Liver (tissue), 9 donors: ENCODE data around the gene SLAIN2. TPM values are rescaled to one million over a fixed set of nuclear protein-coding genes. Genes with fewer than 3 reads are reported as not detected.
A peak's percentile ranks its signal among the peaks of the same experiment; 100 is the strongest.

ENCODE experiments used
- DNase-seq: peaks from one replicate; pipeline ENCODE4 v3.0.0-alpha.2; 2017; ENCODE audit warnings: low spot score
- H3K27ac ChIP-seq, 2 donors: one replicate each; pipeline ENCODE4 v1.7.0; 2013; ENCODE audit warnings: inconsistent platforms in 2 of 2, low read length in 2 of 2, control low read depth in 1 of 2, low read depth in 1 of 2, mild to moderate bottlenecking in 1 of 2
- H3K27me3 ChIP-seq, 4 donors: one replicate each; pipeline versions ENCODE4 v1.6.1 to v1.7.0; 2013; ENCODE audit warnings: low read length in 3 of 4, inconsistent platforms in 1 of 4, mild to moderate bottlenecking in 1 of 4, moderate library complexity in 1 of 4; ENCODE audit not compliant: control insufficient read depth in 4 of 4, insufficient read depth in 4 of 4
- H3K36me3 ChIP-seq, 4 donors: one replicate each; pipeline versions ENCODE4 v1.6.1 to v1.7.0; 2013; ENCODE audit warnings: low read length in 3 of 4, mild to moderate bottlenecking in 3 of 4, low read depth in 1 of 4, moderate library complexity in 1 of 4; ENCODE audit not compliant: control insufficient read depth in 4 of 4, insufficient read depth in 3 of 4
- H3K4me1 ChIP-seq, 4 donors: one replicate each; pipeline versions ENCODE4 v1.6.1 to v1.7.0; 2013; ENCODE audit warnings: low read length in 3 of 4, mild to moderate bottlenecking in 3 of 4, moderate library complexity in 1 of 4; ENCODE audit not compliant: control insufficient read depth in 4 of 4, insufficient read depth in 4 of 4
- H3K4me3 ChIP-seq, 3 donors: one replicate each; pipeline versions ENCODE4 v1.6.1 to v1.7.0; 2013; ENCODE audit warnings: low read length in 3 of 3, control low read depth in 1 of 3, low read depth in 1 of 3, mild to moderate bottlenecking in 1 of 3
- H3K9ac ChIP-seq, 2 donors: one replicate each; pipeline ENCODE4 v1.7.0; 2013; ENCODE audit warnings: low read length in 2 of 2, mild to moderate bottlenecking in 2 of 2, moderate library complexity in 2 of 2, control low read depth in 1 of 2, low read depth in 1 of 2
- H3K9me3 ChIP-seq, 4 donors: one replicate each; pipeline versions ENCODE4 v1.6.1 to v1.7.0; 2013; ENCODE audit warnings: low read length in 3 of 4; ENCODE audit not compliant: control insufficient read depth in 4 of 4
- EGR1 ChIP-seq, 2 donors: IDR thresholded peaks; 2 replicates each; pipeline ENCODE4 v1.6.1; 2016 to 2018; ENCODE audit warnings: antibody characterized with exemption in 2 of 2, low read depth in 2 of 2
- GABPA ChIP-seq, 2 donors: IDR thresholded peaks in 1 of 2; conservative IDR thresholded peaks in 1 of 2; 2 replicates each; pipeline ENCODE4 v1.6.1; 2016; ENCODE audit warnings: antibody characterized with exemption in 2 of 2, mild to moderate bottlenecking in 1 of 2, moderate library complexity in 1 of 2
- HNF4A ChIP-seq, 2 donors: conservative IDR thresholded peaks; 2 replicates each; pipeline ENCODE4 v1.6.1; 2016; ENCODE audit warnings: antibody characterized with exemption in 2 of 2, mild to moderate bottlenecking in 2 of 2
- JUND ChIP-seq, 2 donors: IDR thresholded peaks; 2 replicates each; pipeline ENCODE4 v1.6.1; 2016; ENCODE audit warnings: antibody characterized with exemption in 2 of 2
- RAD21 ChIP-seq, 2 donors: IDR thresholded peaks; 2 replicates each; pipeline ENCODE4 v1.6.1; 2016; ENCODE audit warnings: antibody characterized with exemption in 2 of 2, mild to moderate bottlenecking in 2 of 2
- RXRA ChIP-seq, 2 donors: IDR thresholded peaks; 2 replicates each; pipeline ENCODE4 v1.6.1; 2017 to 2018; ENCODE audit warnings: antibody characterized with exemption in 2 of 2, mild to moderate bottlenecking in 1 of 2
- SP1 ChIP-seq: IDR thresholded peaks from 2 replicates; pipeline ENCODE4 v1.6.1; 2018; ENCODE audit warnings: antibody characterized with exemption, mild to moderate bottlenecking
- TAF1 ChIP-seq: conservative IDR thresholded peaks from 2 replicates; pipeline ENCODE4 v1.6.1; 2016; ENCODE audit warnings: antibody characterized with exemption, mild to moderate bottlenecking
- WGBS: extraction: QIAGEN DNeasy Blood & Tissue Kit; methylation state at CpG from one replicate; pipeline ENCODE4 v1.1.7; 2013; 5-methylcytosine and 5-hydroxymethylcytosine counted together
- polyA plus RNA-seq, 2 donors: library from polyadenylated mRNA; stranded (reverse) in 1 of 2; unstranded in 1 of 2; fragments of 200-250 nt in 1 of 2; fragments of >200 nt in 1 of 2; fragmentation: Nextera tagmentation in 1 of 2; extraction: Ambion mirVana in 1 of 2; gene quantifications; one replicate each; pipeline versions ENCODE4 v1.2.1 to v1.2.3, GENCODE V29; 2013 to 2015
- total RNA-seq, 2 donors: library from RNA; depleted of rRNA; stranded (reverse); fragments of >200 nt; gene quantifications; one replicate each; pipeline ENCODE4 v1.2.3, GENCODE V29; 2014
- TF ChIP-seq, protein P1 (sequence below): IDR thresholded peaks from 2 replicates; pipeline ENCODE4 v1.6.1; 2016; ENCODE audit warnings: antibody characterized with exemption
- TF ChIP-seq, protein P2 (sequence below): IDR thresholded peaks from 2 replicates; pipeline ENCODE4 v1.6.1; 2016; ENCODE audit warnings: antibody characterized with exemption
- TF ChIP-seq, protein P3 (sequence below): IDR thresholded peaks from 2 replicates; pipeline ENCODE4 v1.6.1; 2016; ENCODE audit warnings: antibody characterized with exemption, mild to moderate bottlenecking
- TF ChIP-seq, protein P4 (sequence below): fragments of 150-350 bp; IDR thresholded peaks from 2 replicates; pipeline ENCODE4 v1.5.1; 2017; ENCODE audit warnings: improper control_type of control experiment, low read depth, low read length; ENCODE audit not compliant: missing input control
- TF ChIP-seq, protein P5 (sequence below): IDR thresholded peaks from 2 replicates; pipeline ENCODE4 v1.6.1; 2016; ENCODE audit warnings: antibody characterized with exemption
- donor health status: healthy.
- donor health status: healthy.
- donor health status: healthy.
- donor health status: healthy.
- donor health status: healthy.

Gene SLAIN2
- total and polyA plus RNA-seq, 4 donors = 12.1 to 32.5 (median 16.6) TPM

DNA sequence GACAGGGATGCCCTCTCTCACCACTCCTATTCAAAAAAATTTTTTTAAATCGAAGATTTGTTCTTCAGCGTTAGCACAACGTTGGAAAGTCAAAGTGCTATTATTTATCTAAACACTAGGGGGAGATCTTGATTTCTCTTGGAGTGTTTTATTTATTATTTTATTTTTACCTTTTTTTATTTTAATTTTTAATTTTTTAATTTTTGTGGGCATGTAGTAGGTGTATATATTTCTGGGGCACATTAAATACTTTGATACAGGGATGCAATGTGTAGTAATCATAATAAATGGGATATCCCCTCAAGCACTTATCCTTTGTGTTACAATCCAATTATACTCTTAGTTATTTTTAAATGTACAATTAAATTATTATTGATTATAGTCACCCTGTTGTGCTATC lies 104.4 kb downstream of the SLAIN2 start:
- H3K36me3 ChIP-seq = no peaks in the 10 kb centered on the region
- H3K4me3 ChIP-seq = no peak overlapping the region
- no peak overlapping the region for H3K27ac ChIP-seq
- H3K27me3 ChIP-seq = no peaks in the 10 kb centered on the region
- no peaks in the 10 kb centered on the region for H3K9me3 ChIP-seq
- TF ChIP-seq HNF4A (conservative IDR thresholded peaks at IDR 0.05) (no peak), RAD21 (IDR thresholded peaks at IDR 0.05) (peak; percentile 59 to 60), JUND (IDR thresholded peaks at IDR 0.05) (no peak), EGR1 (IDR thresholded peaks at IDR 0.05; ENCODE audit: low read depth in 2 of 2) (no peak), RXRA (IDR thresholded peaks at IDR 0.05) (no peak), SP1 (no peak), TAF1 (no peak)
- TF ChIP-seq, protein P1, sequence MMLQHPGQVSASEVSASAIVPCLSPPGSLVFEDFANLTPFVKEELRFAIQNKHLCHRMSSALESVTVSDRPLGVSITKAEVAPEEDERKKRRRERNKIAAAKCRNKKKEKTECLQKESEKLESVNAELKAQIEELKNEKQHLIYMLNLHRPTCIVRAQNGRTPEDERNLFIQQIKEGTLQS = no peak
- TF ChIP-seq, protein P2, sequence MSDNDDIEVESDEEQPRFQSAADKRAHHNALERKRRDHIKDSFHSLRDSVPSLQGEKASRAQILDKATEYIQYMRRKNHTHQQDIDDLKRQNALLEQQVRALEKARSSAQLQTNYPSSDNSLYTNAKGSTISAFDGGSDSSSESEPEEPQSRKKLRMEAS = no peak
- TF ChIP-seq, protein P3, sequence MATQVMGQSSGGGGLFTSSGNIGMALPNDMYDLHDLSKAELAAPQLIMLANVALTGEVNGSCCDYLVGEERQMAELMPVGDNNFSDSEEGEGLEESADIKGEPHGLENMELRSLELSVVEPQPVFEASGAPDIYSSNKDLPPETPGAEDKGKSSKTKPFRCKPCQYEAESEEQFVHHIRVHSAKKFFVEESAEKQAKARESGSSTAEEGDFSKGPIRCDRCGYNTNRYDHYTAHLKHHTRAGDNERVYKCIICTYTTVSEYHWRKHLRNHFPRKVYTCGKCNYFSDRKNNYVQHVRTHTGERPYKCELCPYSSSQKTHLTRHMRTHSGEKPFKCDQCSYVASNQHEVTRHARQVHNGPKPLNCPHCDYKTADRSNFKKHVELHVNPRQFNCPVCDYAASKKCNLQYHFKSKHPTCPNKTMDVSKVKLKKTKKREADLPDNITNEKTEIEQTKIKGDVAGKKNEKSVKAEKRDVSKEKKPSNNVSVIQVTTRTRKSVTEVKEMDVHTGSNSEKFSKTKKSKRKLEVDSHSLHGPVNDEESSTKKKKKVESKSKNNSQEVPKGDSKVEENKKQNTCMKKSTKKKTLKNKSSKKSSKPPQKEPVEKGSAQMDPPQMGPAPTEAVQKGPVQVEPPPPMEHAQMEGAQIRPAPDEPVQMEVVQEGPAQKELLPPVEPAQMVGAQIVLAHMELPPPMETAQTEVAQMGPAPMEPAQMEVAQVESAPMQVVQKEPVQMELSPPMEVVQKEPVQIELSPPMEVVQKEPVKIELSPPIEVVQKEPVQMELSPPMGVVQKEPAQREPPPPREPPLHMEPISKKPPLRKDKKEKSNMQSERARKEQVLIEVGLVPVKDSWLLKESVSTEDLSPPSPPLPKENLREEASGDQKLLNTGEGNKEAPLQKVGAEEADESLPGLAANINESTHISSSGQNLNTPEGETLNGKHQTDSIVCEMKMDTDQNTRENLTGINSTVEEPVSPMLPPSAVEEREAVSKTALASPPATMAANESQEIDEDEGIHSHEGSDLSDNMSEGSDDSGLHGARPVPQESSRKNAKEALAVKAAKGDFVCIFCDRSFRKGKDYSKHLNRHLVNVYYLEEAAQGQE = no peak
- TF ChIP-seq, protein P4, sequence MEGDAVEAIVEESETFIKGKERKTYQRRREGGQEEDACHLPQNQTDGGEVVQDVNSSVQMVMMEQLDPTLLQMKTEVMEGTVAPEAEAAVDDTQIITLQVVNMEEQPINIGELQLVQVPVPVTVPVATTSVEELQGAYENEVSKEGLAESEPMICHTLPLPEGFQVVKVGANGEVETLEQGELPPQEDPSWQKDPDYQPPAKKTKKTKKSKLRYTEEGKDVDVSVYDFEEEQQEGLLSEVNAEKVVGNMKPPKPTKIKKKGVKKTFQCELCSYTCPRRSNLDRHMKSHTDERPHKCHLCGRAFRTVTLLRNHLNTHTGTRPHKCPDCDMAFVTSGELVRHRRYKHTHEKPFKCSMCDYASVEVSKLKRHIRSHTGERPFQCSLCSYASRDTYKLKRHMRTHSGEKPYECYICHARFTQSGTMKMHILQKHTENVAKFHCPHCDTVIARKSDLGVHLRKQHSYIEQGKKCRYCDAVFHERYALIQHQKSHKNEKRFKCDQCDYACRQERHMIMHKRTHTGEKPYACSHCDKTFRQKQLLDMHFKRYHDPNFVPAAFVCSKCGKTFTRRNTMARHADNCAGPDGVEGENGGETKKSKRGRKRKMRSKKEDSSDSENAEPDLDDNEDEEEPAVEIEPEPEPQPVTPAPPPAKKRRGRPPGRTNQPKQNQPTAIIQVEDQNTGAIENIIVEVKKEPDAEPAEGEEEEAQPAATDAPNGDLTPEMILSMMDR = peak; percentile 22
- TF ChIP-seq, protein P5, sequence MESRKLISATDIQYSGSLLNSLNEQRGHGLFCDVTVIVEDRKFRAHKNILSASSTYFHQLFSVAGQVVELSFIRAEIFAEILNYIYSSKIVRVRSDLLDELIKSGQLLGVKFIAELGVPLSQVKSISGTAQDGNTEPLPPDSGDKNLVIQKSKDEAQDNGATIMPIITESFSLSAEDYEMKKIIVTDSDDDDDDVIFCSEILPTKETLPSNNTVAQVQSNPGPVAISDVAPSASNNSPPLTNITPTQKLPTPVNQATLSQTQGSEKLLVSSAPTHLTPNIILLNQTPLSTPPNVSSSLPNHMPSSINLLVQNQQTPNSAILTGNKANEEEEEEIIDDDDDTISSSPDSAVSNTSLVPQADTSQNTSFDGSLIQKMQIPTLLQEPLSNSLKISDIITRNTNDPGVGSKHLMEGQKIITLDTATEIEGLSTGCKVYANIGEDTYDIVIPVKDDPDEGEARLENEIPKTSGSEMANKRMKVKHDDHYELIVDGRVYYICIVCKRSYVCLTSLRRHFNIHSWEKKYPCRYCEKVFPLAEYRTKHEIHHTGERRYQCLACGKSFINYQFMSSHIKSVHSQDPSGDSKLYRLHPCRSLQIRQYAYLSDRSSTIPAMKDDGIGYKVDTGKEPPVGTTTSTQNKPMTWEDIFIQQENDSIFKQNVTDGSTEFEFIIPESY = no peak
- no peak for DNase-seq
- H3K9ac ChIP-seq = no peak overlapping the region
- no peaks in the 10 kb centered on the region for H3K4me1 ChIP-seq
- WGBS = 2% methylated on average over 3 of the region's 3 CpGs

DNA sequence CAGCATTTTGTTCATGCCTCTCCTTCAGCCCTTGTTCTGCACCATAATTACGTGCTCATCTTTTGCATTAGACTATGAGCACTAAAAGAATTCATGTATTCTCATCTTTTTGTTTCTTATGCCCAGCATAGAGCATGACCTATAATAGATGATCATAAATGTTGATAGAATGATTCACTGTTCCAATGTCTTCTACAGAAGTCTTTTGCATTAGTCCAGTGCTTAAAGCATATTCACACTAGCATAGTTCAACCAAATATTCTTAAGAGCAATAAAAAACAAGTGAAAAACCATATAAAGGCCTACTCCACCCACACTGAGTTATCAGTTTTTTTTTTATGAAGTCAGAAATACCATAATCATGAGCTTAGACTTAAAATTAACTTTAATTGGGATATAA lies 105.3 kb downstream of the SLAIN2 start:
- H3K27ac ChIP-seq = no peak overlapping the region
- H3K27me3 ChIP-seq = no peaks in the 10 kb centered on the region
- no peak overlapping the region for H3K4me3 ChIP-seq
- H3K9me3 ChIP-seq = no peaks in the 10 kb centered on the region
- DNase-seq = no peak
- TF ChIP-seq, protein P5 = no peak
- TF ChIP-seq GABPA (IDR thresholded peaks at IDR 0.05 in 1 of 2, conservative IDR thresholded peaks at IDR 0.05 in 1 of 2) = no peak
- no peak overlapping the region for H3K9ac ChIP-seq
- no peaks in the 10 kb centered on the region for H3K4me1 ChIP-seq
- no peaks in the 10 kb centered on the region for H3K36me3 ChIP-seq
- WGBS = 91% methylated on average over 1 of the region's 1 CpG
